GM23248 (cell line): ENCODE results near the gene TRIO. TPM values are rescaled to one million over a fixed set of nuclear protein-coding genes. Genes with fewer than 3 reads are reported as not detected.

Experiments used
- DNase-seq: peaks from one replicate; pipeline ENCODE4 v3.0.0-alpha.2; 2015
- H2AFZ ChIP-seq: fragments of 200-600 bp; sonication (generic); 2 replicates; pipeline ENCODE4 v1.6.1; 2016; ENCODE audit warnings: antibody characterized with exemption
- H3F3A ChIP-seq: fragments of 200-600 bp; sonication (generic); 2 replicates; pipeline ENCODE4 v1.6.1; 2016; ENCODE audit warnings: mild to moderate bottlenecking, antibody characterized with exemption, mixed run types; ENCODE audit not compliant: insufficient read depth
- H3K27ac ChIP-seq: fragments of 200-600 bp; sonication (generic); 2 replicates; pipeline ENCODE4 v1.5.1; 2016; ENCODE audit warnings: mild to moderate bottlenecking
- H3K27me3 ChIP-seq: fragments of 200-600 bp; sonication (generic); replicated peaks from 2 replicates; pipeline ENCODE4 v1.6.1; 2016; ENCODE audit warnings: mild to moderate bottlenecking; ENCODE audit not compliant: insufficient read depth
- H3K36me3 ChIP-seq: fragments of 200-600 bp; sonication (generic); 2 replicates; pipeline ENCODE4 v1.6.1; 2016; ENCODE audit warnings: low read depth, mild to moderate bottlenecking
- H3K4me1 ChIP-seq: fragments of 200-600 bp; sonication (generic); 2 replicates; pipeline ENCODE4 v1.6.1; 2016; ENCODE audit warnings: mild to moderate bottlenecking; ENCODE audit not compliant: insufficient read depth
- H3K4me2 ChIP-seq: fragments of 200-600 bp; sonication (generic); one replicate; pipeline ENCODE4 v1.6.1; 2016; ENCODE audit warnings: mild to moderate bottlenecking; ENCODE audit not compliant: unreplicated experiment
- H3K4me3 ChIP-seq: fragments of 200-600 bp; sonication (generic); 2 replicates; pipeline ENCODE4 v1.5.1; 2016; ENCODE audit warnings: mild to moderate bottlenecking
- H3K79me2 ChIP-seq: fragments of 200-600 bp; sonication (generic); 2 replicates; pipeline ENCODE4 v1.6.1; 2016; ENCODE audit warnings: mild to moderate bottlenecking; ENCODE audit not compliant: insufficient read depth
- H3K9ac ChIP-seq: fragments of 200-600 bp; sonication (generic); 2 replicates; pipeline ENCODE4 v1.6.1; 2016; ENCODE audit warnings: mild to moderate bottlenecking
- H3K9me2 ChIP-seq: fragments of 200-600 bp; sonication (generic); 2 replicates; pipeline ENCODE4 v1.6.1; 2016; ENCODE audit warnings: mixed run types, mild to moderate bottlenecking, moderate library complexity; ENCODE audit not compliant: insufficient read depth
- H3K9me3 ChIP-seq: fragments of 200-600 bp; sonication (generic); one replicate; pipeline ENCODE4 v1.6.1; 2017; ENCODE audit warnings: low read depth
- H4K20me1 ChIP-seq: fragments of 200-600 bp; sonication (generic); 2 replicates; pipeline ENCODE4 v1.6.0; 2016; ENCODE audit not compliant: insufficient read depth
- EZH2 ChIP-seq: fragments of 200-600 bp; sonication (generic); IDR thresholded peaks from 2 replicates; pipeline ENCODE4 v1.6.1; 2018; ENCODE audit warnings: antibody characterized with exemption, mild to moderate bottlenecking; ENCODE audit not compliant: insufficient read depth, poor library complexity, severe bottlenecking
- EZH2phosphoT487 ChIP-seq: fragments of 200-600 bp; sonication (generic); IDR thresholded peaks from 2 replicates; pipeline ENCODE4 v1.6.1; 2018; ENCODE audit warnings: antibody characterized with exemption, moderate library complexity, mild to moderate bottlenecking, low read depth; ENCODE audit not compliant: insufficient read depth
- WGBS, 2 experiments: methylation state at CpG; one replicate each; pipeline ENCODE4 v1.1.6; 2015 to 2017; ENCODE audit warnings: low lambda C conversion rate in 2 of 2, low coverage in 1 of 2; ENCODE audit errors: missing lambda C conversion rate in 2 of 2; 5-methylcytosine and 5-hydroxymethylcytosine counted together
- in situ Hi-C: fragments of 300-500 bp; cut with MboI; formaldehyde crosslinking; loops from 2 replicates; pipeline ENCODE4 v1.15.0; 2020
- polyA plus RNA-seq: library from polyadenylated mRNA; unstranded; fragments of >200 nt; fragmentation: Nextera tagmentation; extraction: Ambion mirVana; gene quantifications from 2 replicates; pipeline ENCODE4 v1.2.1, GENCODE V29; 2016
- total RNA-seq: library from RNA; depleted of rRNA; stranded (reverse); fragments of >200 nt; shearing (Covaris generic); gene quantifications from 2 replicates; pipeline ENCODE4 v1.2.3, GENCODE V29; 2014

Gene TRIO
- total and polyA plus RNA-seq, 2 experiments from 2014 or later = 28.1 to 198 TPM

GRCh38 chr5:14148890-14149671 is 5.9 kb downstream of the TRIO start:
- H3K27me3 ChIP-seq = no peaks in the 10 kb centered on the region
- H3K36me3 ChIP-seq = 0 out of 2 replicates have a peak, but pooled peaks cover 9% of the 10 kb centered on the region
- peaks cover 88% of the 10 kb centered on the region for H3F3A ChIP-seq
- 0 out of 2 replicates have a peak overlapping the region, but pooled peaks have one; percentile 93 for H3K9ac ChIP-seq
- H3K4me1 ChIP-seq = peaks cover 76% of the 10 kb centered on the region
- TF ChIP-seq EZH2phosphoT487 (no peak), EZH2 (no peak)
- H3K27ac ChIP-seq = no peak overlapping the region
- no peaks in the 10 kb centered on the region for H3K9me3 ChIP-seq
- H3K79me2 ChIP-seq = peaks cover 100% of the 10 kb centered on the region
- H3K4me3 ChIP-seq = peak overlapping the region; percentile 84
- DNase-seq = no peak
- H3K4me2 ChIP-seq = peak overlapping the region; percentile 98
- H4K20me1 ChIP-seq = peaks cover 22% of the 10 kb centered on the region
- no peak overlapping the region for H2AFZ ChIP-seq
- WGBS, 2 experiments = 91 to 92% methylated on average over 15 of the region's 15 CpGs
- in situ Hi-C loops = no loop called here
- H3K9me2 ChIP-seq = no peaks in the 10 kb centered on the region

GRCh38 chr5:14149672-14150274 is 6.6 kb downstream of the TRIO start:
- Histone ChIP-seq H4K20me1 (peaks cover 22% of the 10 kb centered on the region), H3K4me1 (peaks cover 83% of the 10 kb centered on the region), H3K9me3 (no peaks in the 10 kb centered on the region), H3K9ac (no peak overlapping the region), H3K79me2 (peaks cover 100% of the 10 kb centered on the region), H3K4me2 (peak overlapping the region; percentile 24), H3K27me3 (no peaks in the 10 kb centered on the region), H3K4me3 (peak overlapping the region; percentile 84; the same call in 1 of the 2 replicates), H2AFZ (no peak overlapping the region), H3K9me2 (no peaks in the 10 kb centered on the region), H3F3A (peaks cover 92% of the 10 kb centered on the region), H3K36me3 (0 out of 2 replicates have a peak, but pooled peaks cover 9% of the 10 kb centered on the region), H3K27ac (no peak overlapping the region)
- no peak for TF ChIP-seq EZH2
- TF ChIP-seq EZH2phosphoT487 = no peak
- in situ Hi-C loops = no loop called here
- DNase-seq = no peak
- 95% methylated on average over 3 of the region's 3 CpGs for WGBS, 2 experiments

- H4K20me1 ChIP-seq = peaks cover 28% of the 10 kb centered on the region
Observed at GRCh38 chr5:14151416-14151815, 8.3 kb downstream of the TRIO start.

DNA sequence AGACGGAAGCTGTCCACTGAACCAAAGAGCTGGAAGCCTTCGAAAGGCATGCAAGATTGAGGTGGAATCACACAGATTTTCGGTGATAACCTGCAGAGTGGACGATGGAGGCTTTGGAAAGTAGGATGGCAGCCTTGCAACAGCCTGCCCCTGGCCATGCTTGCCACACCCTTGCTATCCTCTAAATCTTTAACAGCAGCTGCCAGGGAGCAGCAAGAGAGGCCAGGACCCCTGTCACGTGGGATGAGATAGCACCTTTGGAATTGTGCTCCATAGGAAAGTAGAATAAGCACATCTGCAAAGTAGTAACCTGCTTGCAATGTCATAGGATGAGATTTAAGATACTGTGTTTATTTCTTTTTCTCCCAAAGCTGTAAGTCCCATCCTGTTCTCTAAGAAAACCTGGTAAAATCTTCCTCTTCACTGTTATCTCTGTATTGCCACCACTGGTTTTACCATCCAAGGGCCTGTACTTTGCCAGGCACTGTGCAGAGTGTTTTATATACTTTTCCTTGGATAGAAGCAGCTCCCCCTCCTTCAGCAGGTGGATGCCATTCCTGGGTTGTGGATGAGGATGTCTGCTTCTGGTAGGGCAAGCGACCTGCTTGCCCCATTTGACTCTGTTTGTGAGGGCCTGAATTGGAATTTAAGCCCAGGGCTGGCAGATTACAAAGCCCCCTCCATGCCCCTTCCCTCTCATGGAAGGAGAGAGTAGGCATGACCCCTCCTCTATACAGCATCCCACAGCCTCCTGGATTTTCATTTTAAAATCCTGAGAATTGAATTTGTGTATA is 10.1 kb downstream of the TRIO start:
- H3F3A ChIP-seq = peaks cover 97% of the 10 kb centered on the region
- in situ Hi-C loops = no loop called here
- 0 out of 2 replicates have a peak, but pooled peaks cover 5% of the 10 kb centered on the region for H3K36me3 ChIP-seq
- no peak for DNase-seq
- peak overlapping the region; percentile 88 for H3K4me2 ChIP-seq
- peaks cover 94% of the 10 kb centered on the region for H3K79me2 ChIP-seq
- no peaks in the 10 kb centered on the region for H3K27me3 ChIP-seq
- H3K27ac ChIP-seq = peak overlapping the region; percentile 94
- peak overlapping the region; percentile 63 for H3K4me3 ChIP-seq
- peaks cover 96% of the 10 kb centered on the region for H3K4me1 ChIP-seq
- WGBS, 2 experiments = 80% methylated on average over 6 of the region's 6 CpGs
- no peaks in the 10 kb centered on the region for H3K9me3 ChIP-seq
- TF ChIP-seq EZH2 (no peak), EZH2phosphoT487 (no peak)
- peak overlapping the region; percentile 62 for H3K9ac ChIP-seq
- H2AFZ ChIP-seq = no peak overlapping the region
- no peaks in the 10 kb centered on the region for H3K9me2 ChIP-seq
- peaks cover 23% of the 10 kb centered on the region for H4K20me1 ChIP-seq

More at GRCh38 chr5:14151416-14151815, 8.3 kb downstream of the TRIO start:
- no peak for DNase-seq
- in situ Hi-C loops = no loop called here
- Histone ChIP-seq H3K36me3 (0 out of 2 replicates have a peak, but pooled peaks cover 9% of the 10 kb centered on the region), H3K4me2 (peak overlapping the region; percentile 11), H3K4me1 (peaks cover 96% of the 10 kb centered on the region), H3K4me3 (no peak overlapping the region), H3K27ac (no peak overlapping the region), H3K9ac (no peak overlapping the region), H2AFZ (no peak overlapping the region), H3F3A (peaks cover 97% of the 10 kb centered on the region), H3K79me2 (peaks cover 100% of the 10 kb centered on the region), H3K9me2 (no peaks in the 10 kb centered on the region), H3K9me3 (no peaks in the 10 kb centered on the region), H3K27me3 (no peaks in the 10 kb centered on the region)
- WGBS, 2 experiments = 80 to 81% methylated on average over 3 of the region's 3 CpGs
- TF ChIP-seq EZH2phosphoT487 (no peak), EZH2 (no peak)
